Stimulated activated memory B cell treated with anti-CD40 and anti-IgM and Interleukin-4, amounts not matched to agents 10 μg/mL and 1 μg/mL and 100 μg/mL, for 72 hours (primary cell): ENCODE results near the gene NBEAL2.

Experiments
- ATAC-seq: fragments of 150-1000 bp; cut with Tn5 transposase; 2 replicates; pipeline ENCODE4 v1.10.0; 2021
- H3K27ac Mint-ChIP-seq: one replicate; pipeline ENCODE4 v1.8.0; 2022; ENCODE audit warnings: mild to moderate bottlenecking, mixed read lengths
- H3K27me3 Mint-ChIP-seq: one replicate; pipeline ENCODE4 v1.8.0; 2022; ENCODE audit warnings: mixed read lengths
- H3K36me3 Mint-ChIP-seq: one replicate; pipeline ENCODE4 v1.8.0; 2022; ENCODE audit warnings: mixed read lengths
- H3K4me1 Mint-ChIP-seq: one replicate; pipeline ENCODE4 v1.8.0; 2022; ENCODE audit warnings: mixed read lengths
- H3K4me3 Mint-ChIP-seq: one replicate; pipeline ENCODE4 v1.8.0; 2022; ENCODE audit warnings: mild to moderate bottlenecking, moderate library complexity, mixed read lengths
- H3K9me3 Mint-ChIP-seq: one replicate; pipeline ENCODE4 v1.8.0; 2022; ENCODE audit warnings: mixed read lengths

The NBEAL2 gene

DNA sequence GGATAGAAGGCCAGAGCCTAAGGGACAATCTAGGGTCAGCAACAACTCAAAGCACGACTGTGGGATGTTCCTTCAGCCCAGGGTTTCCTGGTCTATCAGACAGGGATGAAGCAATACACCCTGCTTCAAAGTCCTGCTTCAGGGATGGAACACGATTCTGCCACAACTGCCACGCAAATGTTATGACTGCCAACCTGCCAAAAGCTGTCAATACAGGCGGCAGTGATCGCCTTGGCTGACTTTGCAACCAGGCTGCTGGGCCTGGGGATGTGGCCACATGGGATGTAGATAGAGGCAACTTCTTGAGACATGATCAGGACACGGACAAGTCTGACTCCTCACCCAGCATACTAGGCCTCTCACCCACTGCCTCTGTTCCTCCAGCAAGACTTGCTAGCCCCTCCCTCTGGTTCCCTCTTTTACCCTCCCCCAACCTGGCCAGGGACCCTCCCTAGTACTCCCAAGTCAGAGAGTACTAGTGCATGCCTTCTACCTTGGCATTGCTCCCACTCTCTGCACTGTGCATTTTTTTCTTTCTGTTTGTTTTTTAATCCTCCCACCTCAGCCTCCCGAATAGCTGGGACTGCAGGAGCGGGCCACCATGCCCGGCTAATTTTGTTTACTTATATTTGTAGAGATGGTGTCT lies 10.6 kb upstream of the NBEAL2 start:
- H3K9me3 Mint-ChIP-seq, result no peaks in the 10 kb centered on the region
- H3K4me3 Mint-ChIP-seq, result no peak overlapping the region
- ATAC-seq, result no peak
- peak overlapping the region; percentile 71 for H3K27ac Mint-ChIP-seq
- peaks cover 88% of the 10 kb centered on the region for H3K4me1 Mint-ChIP-seq
- no peaks in the 10 kb centered on the region for H3K27me3 Mint-ChIP-seq
- peaks cover 56% of the 10 kb centered on the region for H3K36me3 Mint-ChIP-seq

DNA sequence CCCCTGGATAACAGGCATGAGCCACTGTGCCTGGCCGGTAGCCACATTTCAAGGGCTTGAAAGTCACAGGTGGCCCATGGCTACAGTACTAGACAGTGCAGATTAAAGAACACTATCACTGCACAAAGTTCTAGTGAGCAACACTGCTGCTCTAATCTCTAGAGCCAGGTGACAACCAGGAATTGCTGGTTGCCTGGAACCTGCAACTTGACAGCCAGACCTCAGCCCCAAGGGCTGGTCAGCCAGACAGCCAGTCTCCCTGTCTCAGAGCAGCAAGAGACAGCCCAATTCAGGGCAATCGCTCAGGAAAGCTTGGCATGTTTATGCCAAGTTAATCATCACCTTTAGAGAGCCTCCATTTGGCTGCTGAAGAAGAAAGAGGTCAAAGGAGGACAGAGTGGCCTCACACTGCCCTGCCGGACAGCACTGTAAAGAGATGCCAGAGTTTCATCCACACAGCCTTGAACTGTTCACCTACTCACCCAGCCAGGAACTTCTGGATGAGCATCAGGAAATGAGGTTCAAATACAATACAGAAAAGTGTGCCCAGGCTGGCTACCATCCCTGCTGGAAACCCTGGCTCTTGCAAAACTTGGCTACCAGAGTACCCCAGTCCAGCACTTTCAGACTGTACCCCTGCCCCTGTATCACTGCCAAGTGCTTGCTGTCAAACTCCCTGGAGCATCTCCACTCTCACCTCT lies 8.9 kb upstream of the NBEAL2 start:
- peak overlapping the region; percentile 81 for H3K27ac Mint-ChIP-seq
- peaks cover 59% of the 10 kb centered on the region for H3K36me3 Mint-ChIP-seq
- ATAC-seq, result no peak
- H3K4me3 Mint-ChIP-seq, result peak overlapping the region; percentile 25
- no peaks in the 10 kb centered on the region for H3K9me3 Mint-ChIP-seq
- peaks cover 95% of the 10 kb centered on the region for H3K4me1 Mint-ChIP-seq
- no peaks in the 10 kb centered on the region for H3K27me3 Mint-ChIP-seq

- Mint-ChIP-seq H3K27ac (peak overlapping the region; percentile 81), H3K9me3 (no peaks in the 10 kb centered on the region), H3K27me3 (no peaks in the 10 kb centered on the region), H3K4me1 (peaks cover 89% of the 10 kb centered on the region), H3K36me3 (peaks cover 54% of the 10 kb centered on the region), H3K4me3 (peak overlapping the region; percentile 25)
- ATAC-seq, result no peak
Measured at GRCh38 chr3:46971151-46971550, 8.3 kb upstream of the NBEAL2 start.

GRCh38 chr3:46971742-46972141 lies 7.7 kb upstream of the NBEAL2 start:
- Mint-ChIP-seq H3K36me3 (peaks cover 53% of the 10 kb centered on the region), H3K27me3 (no peaks in the 10 kb centered on the region), H3K4me1 (peaks cover 83% of the 10 kb centered on the region), H3K27ac (peak overlapping the region; percentile 81), H3K9me3 (no peaks in the 10 kb centered on the region), H3K4me3 (peak overlapping the region; percentile 25)
- no peak for ATAC-seq

- no peak for ATAC-seq
- Mint-ChIP-seq H3K27ac (peak overlapping the region; percentile 81), H3K4me3 (peak overlapping the region; percentile 57), H3K4me1 (peaks cover 83% of the 10 kb centered on the region), H3K27me3 (no peaks in the 10 kb centered on the region), H3K36me3 (peaks cover 46% of the 10 kb centered on the region), H3K9me3 (no peaks in the 10 kb centered on the region)
Measured at GRCh38 chr3:46972396-46972795, 7.1 kb upstream of the NBEAL2 start.

DNA sequence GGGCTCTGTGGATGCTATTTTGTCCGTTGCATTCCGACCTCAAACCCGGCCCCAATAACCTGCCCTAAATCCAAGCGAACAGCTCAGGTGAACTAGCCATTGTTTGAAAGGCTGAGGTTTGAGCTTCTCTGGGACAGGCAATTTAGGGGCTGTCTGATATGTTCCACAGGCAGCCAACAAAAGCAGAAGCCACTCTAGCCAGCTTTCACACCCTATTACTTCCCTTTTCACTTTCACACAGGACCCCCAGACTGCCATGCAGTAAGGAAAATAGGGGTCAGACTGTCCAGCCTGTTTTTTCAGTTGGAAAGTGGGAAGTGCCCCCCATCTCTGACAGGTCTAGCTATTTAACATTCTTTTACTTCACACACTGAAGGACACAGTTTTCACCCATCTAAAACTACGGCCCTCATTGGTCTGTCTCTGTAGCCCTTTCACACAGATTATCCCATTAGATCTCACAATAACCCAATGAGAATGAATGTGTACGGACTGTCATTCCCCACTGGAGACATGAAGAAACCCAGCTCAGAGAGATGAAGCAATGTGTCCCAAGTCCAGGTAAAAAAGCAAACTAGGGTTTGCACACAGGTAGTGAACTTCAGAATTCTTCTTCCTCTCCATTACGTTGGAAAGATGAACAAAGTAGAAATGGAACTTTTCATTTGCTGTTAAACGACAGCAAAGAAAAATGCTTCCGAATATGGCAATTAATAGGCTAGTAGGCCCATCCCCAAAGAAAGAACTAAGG lies 4.9 kb upstream of the NBEAL2 start:
- peaks cover 34% of the 10 kb centered on the region for H3K36me3 Mint-ChIP-seq
- ATAC-seq, result peak; percentile 36

DNA sequence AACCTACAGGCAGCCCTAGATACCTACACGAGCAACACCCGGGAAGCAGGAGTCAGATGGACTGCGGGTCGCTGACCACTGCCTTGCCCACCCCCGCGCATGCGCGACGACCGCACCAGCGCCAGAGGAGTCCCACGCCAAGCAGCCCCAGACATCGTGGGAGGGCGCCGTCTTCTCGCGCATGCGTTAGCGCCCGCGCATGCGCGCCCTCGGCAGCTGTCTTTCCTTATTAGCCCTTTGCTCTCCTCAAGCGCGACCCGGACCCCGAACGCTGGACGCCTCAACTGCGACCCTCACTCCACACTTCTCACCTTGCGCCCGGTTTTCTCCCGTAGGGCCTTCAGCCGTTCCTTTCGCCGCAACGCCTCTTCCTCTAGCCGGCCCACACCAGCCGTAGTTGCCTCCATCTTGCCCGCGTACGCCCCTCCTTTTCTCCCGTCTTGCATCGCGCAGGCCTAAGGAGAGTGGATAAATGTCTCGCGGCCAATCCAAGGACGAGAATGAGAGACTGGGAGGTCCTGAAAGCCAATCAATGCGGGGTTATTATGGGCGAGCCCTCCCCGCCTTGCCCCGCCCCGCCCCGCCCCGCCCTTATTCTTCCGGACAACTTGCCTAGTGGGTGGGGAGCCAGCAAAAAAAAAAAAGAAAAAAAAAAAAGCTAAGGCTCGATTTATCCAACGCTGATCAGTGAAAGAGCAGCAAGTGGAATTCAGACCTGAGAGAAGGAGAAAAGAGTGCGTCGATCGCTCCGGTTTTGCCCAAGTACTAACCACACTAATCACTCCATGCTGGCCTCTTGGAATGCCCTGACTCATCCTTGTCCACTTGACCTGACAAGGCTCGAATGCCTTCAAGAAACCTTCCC lies 2.9 kb upstream of the NBEAL2 start, which contains the start of gene CCDC12:
TSS of gene CCDC12 (minus strand) at position 420 of the 865 bp plus-strand sequence. CDS start at position 407, 13 bp downstream.
- peaks cover 66% of the 10 kb centered on the region for H3K4me1 Mint-ChIP-seq
- H3K9me3 Mint-ChIP-seq, result no peaks in the 10 kb centered on the region
- H3K4me3 Mint-ChIP-seq, result peak within 1 kb of the TSS; percentile 97
- no peaks in the 10 kb centered on the region for H3K27me3 Mint-ChIP-seq
- peaks cover 20% of the 10 kb centered on the region for H3K36me3 Mint-ChIP-seq
- ATAC-seq, result peak; percentile 88
- peak within 1 kb of the TSS; percentile 98 for H3K27ac Mint-ChIP-seq

More for the DNA sequence above, 4.9 kb upstream of the NBEAL2 start:
- H3K9me3 Mint-ChIP-seq, result no peaks in the 10 kb centered on the region
- peak overlapping the region; percentile 97 for H3K4me3 Mint-ChIP-seq
- peak overlapping the region; percentile 98 for H3K27ac Mint-ChIP-seq
- H3K4me1 Mint-ChIP-seq, result peaks cover 77% of the 10 kb centered on the region
- H3K27me3 Mint-ChIP-seq, result no peaks in the 10 kb centered on the region

- H3K27ac Mint-ChIP-seq, result peak overlapping the region; percentile 98
- no peaks in the 10 kb centered on the region for H3K9me3 Mint-ChIP-seq
- H3K27me3 Mint-ChIP-seq, result no peaks in the 10 kb centered on the region
- peak overlapping the region; percentile 97 for H3K4me3 Mint-ChIP-seq
- peaks cover 14% of the 10 kb centered on the region for H3K36me3 Mint-ChIP-seq
- H3K4me1 Mint-ChIP-seq, result peaks cover 66% of the 10 kb centered on the region
- no peak for ATAC-seq
Measured at GRCh38 chr3:46977811-46978195, 1.7 kb upstream of the NBEAL2 start.

DNA sequence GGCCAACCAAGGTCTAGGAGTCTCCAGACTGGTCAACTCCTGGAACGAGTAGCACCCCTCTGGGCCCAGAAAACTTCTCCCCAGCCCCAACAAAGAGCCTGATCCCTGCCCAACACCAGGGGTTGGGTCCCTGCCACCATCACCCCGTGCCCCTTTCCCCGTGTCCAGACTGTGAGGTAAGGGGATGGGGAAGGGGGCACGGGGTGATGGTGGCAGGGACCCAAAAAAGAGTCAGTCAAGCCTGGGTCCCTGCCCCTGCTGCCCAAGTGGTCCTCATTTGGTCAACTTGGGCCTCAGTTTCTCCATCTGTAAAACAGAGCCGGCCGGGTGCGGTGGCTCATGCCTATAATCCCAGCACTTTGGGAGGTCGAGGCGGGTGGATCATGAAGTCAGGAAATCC lies 1.1 kb upstream of the NBEAL2 start:
- H3K4me1 Mint-ChIP-seq, result peaks cover 68% of the 10 kb centered on the region

DNA sequence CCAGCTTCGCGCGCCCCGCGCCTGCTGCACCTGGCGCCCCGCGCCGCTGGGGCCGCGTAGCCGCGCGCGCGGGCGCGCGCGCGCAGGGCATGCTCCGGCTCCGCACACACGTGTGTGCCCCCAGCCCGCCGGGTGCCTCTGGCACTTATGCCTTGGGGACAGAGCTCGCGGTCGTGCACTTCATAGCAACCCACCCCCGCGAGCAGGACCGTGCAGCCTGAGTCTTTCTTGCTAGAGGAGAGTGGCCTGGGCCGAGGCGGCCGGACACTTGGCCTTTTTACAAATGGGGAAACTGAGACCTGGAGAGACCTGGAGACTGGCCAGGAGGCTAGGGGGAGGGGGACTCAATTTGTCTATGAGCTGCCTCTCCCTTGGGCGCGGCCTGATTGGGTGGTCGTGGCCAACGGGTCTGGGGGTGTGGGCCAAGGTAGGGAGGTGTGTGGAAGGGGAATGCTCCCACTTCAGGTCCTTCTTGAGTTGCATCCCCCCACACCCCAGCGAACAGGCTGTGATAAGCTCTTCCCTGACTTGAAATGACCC lies 562 bp downstream of the NBEAL2 start:
- peak; percentile 10 for ATAC-seq
- peak overlapping the region; percentile 88 for H3K4me3 Mint-ChIP-seq
- peak overlapping the region; percentile 98 for H3K27ac Mint-ChIP-seq
- H3K4me1 Mint-ChIP-seq, result peaks cover 64% of the 10 kb centered on the region
- no peaks in the 10 kb centered on the region for H3K9me3 Mint-ChIP-seq
- no peaks in the 10 kb centered on the region for H3K27me3 Mint-ChIP-seq
- peaks cover 15% of the 10 kb centered on the region for H3K36me3 Mint-ChIP-seq

More for the DNA sequence above, 1.1 kb upstream of the NBEAL2 start:
- Mint-ChIP-seq H3K36me3 (peaks cover 14% of the 10 kb centered on the region), H3K4me3 (peak overlapping the region; percentile 97), H3K27me3 (no peaks in the 10 kb centered on the region), H3K9me3 (no peaks in the 10 kb centered on the region), H3K27ac (peak overlapping the region; percentile 98)
- ATAC-seq, result no peak

- H3K36me3 Mint-ChIP-seq, result peaks cover 15% of the 10 kb centered on the region
- peaks cover 78% of the 10 kb centered on the region for H3K4me1 Mint-ChIP-seq
- H3K27ac Mint-ChIP-seq, result peak overlapping the region; percentile 46
- no peak for ATAC-seq
- no peaks in the 10 kb centered on the region for H3K27me3 Mint-ChIP-seq
- no peaks in the 10 kb centered on the region for H3K9me3 Mint-ChIP-seq
- no peak overlapping the region for H3K4me3 Mint-ChIP-seq
Measured at GRCh38 chr3:46981932-46982471, 2.5 kb downstream of the NBEAL2 start.

- Mint-ChIP-seq H3K27ac (peak overlapping the region; percentile 46), H3K4me3 (no peak overlapping the region), H3K9me3 (no peaks in the 10 kb centered on the region), H3K36me3 (peaks cover 15% of the 10 kb centered on the region), H3K4me1 (peaks cover 78% of the 10 kb centered on the region), H3K27me3 (no peaks in the 10 kb centered on the region)
- ATAC-seq, result no peak
Measured at GRCh38 chr3:46982546-46982945, 3.1 kb downstream of the NBEAL2 start.

- Mint-ChIP-seq H3K4me1 (peaks cover 87% of the 10 kb centered on the region), H3K4me3 (no peak overlapping the region), H3K27me3 (no peaks in the 10 kb centered on the region), H3K27ac (peak overlapping the region; percentile 46), H3K9me3 (no peaks in the 10 kb centered on the region), H3K36me3 (peaks cover 27% of the 10 kb centered on the region)
- no peak for ATAC-seq
Measured at GRCh38 chr3:46984591-46985459, 5.4 kb downstream of the NBEAL2 start.
